Hindlimb muscle (tissue), 1 donor: ENCODE data around the gene SLC25A13. TPM values are rescaled to one million over a fixed set of nuclear protein-coding genes. Genes with fewer than 3 reads are reported as not detected.
"Not testable (repeated sequence)": the region's sequence is repeated elsewhere in the genome, so short reads cannot be mapped to it uniquely, and the experiment has no call there.

ENCODE experiments used
- DNase-seq: peaks from one replicate; pipeline ENCODE4 v3.0.0-alpha.2; 2013
- polyA plus RNA-seq: library from polyadenylated mRNA; unstranded; fragments of 120-200 nt; gene quantifications from one replicate; pipeline ENCODE4 v1.2.1, GENCODE V29; 2013; ENCODE audit not compliant: insufficient read length

SLC25A13 gene
- polyA plus RNA-seq, 1 donor: 13.2 TPM

DNA sequence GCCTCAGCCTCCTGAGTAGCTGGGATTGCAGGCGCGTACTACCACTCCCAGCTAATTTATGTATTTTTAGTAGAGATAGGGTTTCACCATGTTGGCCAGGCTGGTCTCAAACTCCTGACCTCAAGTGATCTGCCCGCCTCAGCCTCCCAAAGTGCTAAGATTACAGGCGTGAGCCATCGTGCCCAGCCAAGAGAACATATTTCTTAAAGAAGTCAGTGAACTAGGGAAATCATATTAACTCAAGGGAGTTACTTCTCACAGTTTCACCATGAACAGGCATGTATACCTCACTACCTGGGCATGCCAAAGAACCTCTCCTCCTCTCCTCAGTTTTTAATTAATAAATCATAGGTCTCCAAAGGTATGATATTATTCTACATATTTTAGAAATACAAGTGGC is 24.5 kb downstream of the SLC25A13 start:
- not testable (repeated sequence) for DNase-seq

DNA sequence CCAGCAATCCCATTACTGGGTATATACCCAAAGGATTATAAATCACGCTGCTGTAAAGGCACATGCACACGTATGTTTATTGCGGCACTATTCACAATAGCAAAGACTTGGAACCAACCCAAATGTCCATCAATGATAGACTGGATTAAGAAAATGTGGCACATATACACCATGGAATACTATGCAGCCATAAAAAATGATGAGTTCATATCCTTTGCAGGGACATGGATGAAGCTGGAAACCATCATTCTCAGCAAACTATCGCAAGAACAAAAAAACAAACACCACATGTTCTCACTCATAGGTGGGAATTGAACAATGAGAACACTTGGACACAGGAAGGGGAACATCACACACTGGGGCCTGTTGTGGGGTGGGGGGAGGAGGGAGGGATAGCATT is 28.0 kb downstream of the SLC25A13 start:
- DNase-seq: not testable (repeated sequence)

DNA sequence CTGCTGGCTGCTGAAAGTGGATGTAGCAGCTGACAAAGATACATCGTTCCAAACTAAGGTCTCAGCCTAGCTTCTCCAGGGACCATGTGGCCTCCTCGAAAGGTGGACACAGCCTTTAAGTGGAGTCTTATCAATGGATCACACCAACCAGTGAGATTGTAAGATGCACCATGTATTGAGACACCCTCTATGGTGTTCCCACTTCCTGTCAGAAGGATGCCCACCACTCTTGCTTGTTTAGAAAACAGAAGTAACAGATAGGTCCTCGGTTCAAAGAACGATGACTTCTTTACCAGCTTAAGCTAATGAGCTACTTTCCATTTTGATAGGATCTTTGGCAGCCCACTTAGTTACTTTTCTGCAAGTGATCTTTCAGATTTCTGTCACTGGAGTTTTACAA is 34.3 kb downstream of the SLC25A13 start:
- DNase-seq: no peak

DNA sequence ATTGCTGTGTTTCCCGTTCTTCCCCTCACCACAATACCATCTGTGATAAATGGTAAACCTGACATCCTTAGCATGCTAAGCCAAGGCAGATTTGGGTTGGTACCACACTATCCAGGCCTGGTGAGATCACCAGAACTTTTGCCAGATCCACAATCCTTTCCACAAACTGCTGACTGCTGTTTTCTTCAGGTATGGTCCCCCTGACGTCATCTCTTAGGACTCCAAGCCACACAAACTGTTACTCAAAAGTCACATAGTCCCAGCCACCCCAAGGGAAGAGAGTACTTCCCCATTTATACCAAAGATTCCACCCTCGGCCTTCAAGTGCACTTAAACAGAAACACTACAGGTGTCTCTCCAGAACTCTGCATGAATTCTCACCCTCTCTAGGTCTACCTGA is 34.8 kb downstream of the SLC25A13 start:
- no peak for DNase-seq

DNA sequence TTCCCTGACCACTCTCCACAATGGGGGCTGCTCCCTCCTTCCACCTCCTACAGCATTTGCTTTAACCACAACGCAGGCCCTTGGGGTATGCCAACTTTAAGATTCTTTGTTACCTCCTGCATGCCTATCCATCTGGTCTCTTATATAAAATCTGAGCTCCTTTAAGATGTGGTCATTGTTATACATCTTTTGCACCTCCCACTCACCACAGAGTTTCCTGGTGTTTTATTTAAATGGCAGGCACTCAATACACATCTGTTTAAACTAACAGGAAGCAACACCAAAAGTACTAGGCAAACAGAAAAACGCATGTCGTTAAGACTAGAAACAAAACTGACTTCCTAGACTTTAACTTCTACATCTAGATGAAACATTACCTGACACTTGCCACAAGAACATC is 36.3 kb downstream of the SLC25A13 start:
- DNase-seq: no peak

DNA sequence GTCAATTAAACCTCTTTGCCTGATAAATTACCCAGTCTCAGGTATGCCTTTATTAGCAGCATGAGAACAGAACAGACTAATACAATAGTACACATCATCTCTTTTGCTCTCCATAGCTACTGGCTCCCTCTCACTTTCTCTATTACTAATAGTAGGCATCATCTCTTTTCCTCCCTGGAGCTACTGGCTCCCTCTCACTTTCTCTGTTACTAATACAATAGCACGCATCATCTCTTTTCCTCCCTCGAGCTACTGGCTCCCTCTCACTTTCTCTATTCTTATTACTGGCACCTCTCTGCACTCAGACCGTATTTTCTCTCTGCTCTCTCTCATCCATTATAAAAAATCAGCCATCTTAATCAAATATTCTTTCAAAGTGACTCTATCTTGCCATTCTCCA is 37.1 kb downstream of the SLC25A13 start:
- DNase-seq: no peak

DNA sequence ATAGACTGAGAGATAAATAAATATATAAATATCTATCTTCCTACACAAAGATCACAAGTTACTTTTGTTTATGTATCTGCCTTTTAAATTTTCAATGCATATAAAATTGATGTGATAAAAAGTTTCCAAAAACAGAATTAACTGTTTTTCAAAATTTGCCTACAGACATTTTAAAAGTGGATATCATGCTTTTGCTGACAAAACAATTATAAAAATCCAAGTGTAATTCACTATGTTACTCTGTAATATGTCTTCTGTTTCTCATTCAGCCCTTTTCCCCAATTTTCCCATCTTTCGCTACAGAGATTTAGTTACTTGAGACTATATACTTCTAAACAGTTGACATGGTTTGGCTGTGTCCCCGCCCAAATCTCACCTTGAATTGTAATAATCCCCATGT is 37.7 kb downstream of the SLC25A13 start:
- DNase-seq: no peak

DNA sequence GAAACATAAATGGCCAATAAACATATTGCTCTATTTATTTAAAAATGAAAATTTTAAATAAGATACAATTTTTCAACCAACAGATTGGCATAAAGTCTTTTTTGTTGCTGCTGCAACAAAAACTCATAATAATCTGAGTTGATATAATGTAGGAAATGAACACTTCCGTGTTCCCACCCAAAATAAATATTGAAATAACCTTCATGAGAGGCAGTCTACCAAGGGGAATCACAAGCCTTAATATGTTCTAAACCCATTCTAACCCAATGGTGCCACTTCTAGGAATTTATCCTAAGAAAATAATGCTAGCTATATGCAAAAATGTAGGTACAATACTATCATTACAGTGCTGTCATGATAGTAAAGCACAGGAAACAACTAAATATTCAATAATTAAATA is 39.1 kb downstream of the SLC25A13 start:
- DNase-seq: no peak

DNA sequence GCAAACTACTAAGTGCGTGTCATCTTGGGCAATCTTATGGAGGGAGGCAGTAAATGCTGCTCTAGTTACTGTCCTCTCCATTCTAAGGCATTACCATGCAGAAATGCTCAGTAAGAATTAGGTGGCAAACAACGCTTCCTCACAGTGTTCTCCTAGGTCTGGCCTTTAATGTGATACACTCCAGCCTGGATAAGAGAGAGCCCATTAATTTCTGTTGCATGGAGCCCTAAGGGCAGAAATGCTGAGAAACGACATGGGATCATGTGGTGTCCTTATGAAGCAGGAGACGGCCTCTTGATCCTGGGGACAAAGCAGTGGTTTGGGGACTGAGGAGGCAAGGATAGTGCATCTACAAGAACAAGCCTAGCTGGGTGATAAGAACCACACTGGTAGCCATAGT is 44.0 kb downstream of the SLC25A13 start:
- DNase-seq: no peak

DNA sequence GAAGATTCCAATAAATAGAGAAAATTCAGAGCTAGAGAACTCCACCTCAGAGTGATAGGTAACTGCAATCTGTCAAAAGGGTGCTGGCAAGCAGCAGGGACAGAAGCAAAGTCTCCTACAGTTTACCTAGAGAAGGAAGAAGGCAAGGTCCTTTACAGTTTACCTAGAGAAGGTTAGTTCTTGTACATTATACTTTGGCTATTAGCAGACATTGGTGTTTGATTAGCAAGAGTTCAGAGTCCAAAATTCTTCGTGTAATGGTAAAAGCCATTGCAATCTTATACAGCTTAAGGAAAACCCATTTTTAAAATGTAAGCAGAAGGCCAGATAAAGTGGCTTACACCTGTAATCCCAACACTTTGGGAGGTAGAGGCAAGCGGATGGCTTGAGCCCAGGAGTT is 45.9 kb downstream of the SLC25A13 start:
- DNase-seq: no peak

DNA sequence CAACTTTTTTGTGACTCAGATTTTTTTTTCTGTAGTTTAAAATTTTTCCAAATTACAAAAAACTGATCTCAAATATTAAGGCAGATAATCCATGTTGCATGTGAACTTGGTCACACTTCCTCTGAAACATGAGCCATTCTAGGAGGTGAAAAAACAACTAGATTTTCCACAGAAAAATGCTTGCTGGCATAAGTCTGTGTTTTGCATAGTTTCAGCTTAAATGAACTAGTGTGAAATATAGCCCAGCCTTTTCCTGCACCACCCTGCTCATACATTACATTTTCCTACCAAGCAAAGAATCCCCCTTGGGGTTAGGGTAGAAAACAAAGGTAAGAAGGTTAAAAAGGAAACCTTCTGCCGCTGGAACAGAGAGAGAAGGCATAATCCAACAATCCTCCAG is 48.2 kb downstream of the SLC25A13 start:
- DNase-seq: no peak

DNA sequence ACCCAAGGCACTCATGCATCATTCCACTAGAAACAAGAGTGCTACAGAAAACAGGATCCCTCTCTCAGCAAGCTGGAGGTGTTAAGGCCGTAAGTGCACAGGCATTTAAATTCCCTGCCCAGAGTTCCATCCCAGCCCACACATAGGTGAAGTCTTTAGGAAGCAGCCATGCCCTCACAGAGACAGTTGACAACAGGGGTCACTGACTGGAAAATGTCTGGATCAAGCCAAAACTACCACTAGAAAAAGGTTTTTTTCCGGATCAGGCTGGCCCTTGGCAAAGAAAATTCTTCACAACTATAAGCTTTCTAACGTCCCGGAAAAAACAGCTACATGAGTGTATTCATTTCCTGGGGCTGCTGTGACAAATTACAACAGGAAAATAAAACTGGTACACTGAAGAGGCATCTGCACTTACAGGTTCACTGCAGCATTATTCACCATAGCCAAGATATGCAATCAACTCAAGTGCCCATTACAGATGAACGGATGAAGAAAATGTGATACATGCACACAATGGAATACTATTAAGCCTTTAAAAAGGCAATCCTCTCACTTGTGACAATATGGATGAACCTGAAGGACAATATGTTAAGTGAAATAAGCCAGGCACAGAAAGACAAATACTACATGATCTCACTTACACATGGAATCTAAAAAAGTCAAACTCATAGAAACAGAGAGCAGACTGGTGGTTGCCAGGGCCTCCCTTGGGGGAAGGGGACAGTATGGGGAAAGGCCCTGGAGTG is 52.5 kb downstream of the SLC25A13 start:
- DNase-seq: no peak

DNA sequence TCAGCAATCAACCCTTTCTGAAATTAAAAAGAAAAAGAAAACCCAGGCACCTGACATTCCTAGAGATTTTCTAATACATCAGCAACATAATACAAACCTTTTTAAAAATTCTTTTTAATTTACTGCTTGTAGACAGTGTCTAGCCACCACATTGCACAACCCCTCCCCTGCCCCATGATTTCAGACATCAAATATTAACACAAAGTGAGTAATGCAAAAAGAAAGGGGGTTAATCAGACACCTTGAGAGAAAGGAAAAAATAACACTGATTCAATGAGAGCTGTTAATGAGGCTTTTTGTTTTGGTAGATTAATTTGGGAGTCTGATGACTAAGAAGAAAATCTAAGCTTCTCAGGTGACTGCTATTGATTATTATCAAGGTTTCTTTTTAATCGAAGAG is 55.3 kb downstream of the SLC25A13 start:
- DNase-seq: no peak

DNA sequence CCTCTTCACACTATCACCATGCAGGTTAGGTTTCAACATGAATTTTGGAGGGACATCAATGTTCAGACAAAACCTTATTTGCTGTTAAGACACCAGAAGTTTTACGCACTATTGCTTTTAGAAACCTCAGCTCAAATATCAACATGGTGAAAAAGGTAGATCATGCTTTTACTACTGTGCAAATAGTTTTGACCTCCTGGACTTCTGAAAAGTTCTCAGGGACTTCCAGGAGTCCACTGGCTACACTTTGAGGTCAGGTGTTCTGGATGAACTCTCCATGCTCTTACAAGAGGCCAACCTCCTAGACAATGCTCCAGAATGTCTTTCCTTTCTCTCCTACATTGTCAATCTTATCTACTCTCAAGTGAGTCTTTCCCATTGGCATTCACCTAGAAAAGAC is 55.9 kb downstream of the SLC25A13 start:
- no peak for DNase-seq

DNA sequence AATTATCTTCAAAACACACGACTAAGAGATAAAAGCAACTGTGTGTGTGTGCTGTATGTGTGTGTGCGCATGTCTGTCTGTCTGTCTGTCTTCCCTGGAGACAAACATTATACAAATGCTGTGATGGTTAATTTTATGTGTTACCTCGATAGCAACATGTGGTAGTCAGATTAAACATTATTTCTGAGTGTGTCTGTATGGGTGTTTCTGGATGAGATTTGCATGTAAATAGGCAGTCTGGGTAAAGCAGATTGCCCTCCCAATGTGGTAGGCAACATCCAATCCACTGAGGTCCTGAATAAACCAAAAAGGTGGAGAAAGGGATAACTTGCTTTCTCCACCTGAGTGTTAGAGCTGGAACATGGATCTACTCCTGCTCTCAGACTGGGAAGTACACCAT is 67.9 kb downstream of the SLC25A13 start:
- DNase-seq: no peak

DNA sequence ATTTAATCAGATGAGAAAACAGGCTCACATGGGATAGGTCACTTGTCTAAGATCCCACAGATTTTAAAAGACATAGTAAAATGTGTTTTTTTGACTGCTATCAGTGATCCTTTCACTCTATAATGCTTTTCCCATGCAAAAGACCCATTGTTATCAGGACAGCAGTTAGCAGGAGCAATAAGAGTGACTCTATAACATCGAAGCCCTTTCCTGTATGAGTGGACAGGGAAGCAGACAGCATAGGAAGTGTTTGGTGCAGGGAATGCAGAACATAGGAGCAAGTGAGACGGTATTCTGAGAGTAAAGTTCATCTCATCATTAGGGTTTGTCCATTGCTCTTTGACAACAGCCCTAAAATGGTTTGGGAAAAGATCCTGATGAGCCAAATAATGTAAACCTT is 68.5 kb downstream of the SLC25A13 start:
- DNase-seq: no peak

DNA sequence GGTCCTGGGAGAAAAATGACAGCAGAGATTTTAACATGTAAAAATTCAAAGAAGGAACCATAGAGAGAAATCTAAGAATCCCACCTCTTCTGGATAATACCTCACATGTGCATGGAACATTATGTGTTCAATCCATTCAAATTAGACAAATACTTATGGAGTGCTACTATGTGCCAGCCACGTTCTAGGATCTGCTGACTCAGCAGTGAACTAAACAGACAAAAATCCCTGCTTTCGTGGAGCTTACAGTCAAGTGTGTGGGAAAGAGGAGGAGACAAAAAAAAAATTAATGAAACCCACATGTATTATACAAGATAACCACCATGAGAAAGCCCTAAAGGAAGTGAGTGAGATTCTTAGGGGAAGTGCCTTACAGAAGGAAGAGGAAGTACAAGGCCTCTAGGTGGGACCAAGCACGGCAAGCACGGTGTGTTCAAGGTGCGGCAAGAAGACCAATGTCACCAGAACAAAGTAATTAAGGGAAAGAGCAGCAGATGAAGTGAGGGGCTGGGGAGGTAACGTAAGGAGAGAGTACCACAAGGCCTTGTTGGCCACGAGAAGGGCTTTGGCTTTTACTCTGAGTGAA is 71.0 kb downstream of the SLC25A13 start:
- DNase-seq: no peak

DNA sequence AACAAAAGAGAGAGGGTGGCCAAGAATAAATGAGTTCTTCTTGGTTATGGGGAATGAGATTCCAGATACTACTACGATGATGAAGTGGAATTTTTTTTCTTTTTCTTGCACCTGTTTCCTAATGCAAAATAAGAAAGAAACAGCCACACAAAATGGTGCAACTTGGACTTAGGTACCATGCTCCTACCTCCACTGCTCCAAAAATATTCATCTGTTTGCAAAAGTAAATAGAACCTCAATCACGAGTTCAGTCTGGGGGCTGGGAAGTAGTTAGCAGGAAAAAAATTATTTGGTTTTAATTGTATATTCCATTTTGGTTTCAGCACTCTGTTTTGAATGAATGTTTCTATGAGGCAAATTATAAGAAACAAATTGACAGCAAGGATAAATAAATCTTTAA is 73.5 kb downstream of the SLC25A13 start:
- no peak for DNase-seq

DNA sequence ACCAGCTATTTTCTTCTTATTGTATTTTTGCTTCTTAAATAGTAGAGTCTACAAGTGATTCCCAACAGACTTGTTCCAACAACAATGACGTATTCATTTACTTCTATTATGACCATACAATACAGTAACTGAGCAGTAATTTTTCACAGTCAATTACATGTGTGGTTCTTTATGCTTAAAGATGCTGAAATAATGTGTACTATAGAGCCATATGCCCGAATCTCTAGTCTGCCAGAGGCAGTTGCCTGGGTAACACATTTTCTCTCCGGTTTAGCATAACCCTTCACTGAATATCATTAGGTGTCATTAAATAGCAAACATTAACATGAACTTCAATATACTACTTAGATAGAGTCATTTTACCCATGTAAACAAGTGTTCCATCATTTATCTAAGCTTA is 75.0 kb downstream of the SLC25A13 start:
- no peak for DNase-seq

DNA sequence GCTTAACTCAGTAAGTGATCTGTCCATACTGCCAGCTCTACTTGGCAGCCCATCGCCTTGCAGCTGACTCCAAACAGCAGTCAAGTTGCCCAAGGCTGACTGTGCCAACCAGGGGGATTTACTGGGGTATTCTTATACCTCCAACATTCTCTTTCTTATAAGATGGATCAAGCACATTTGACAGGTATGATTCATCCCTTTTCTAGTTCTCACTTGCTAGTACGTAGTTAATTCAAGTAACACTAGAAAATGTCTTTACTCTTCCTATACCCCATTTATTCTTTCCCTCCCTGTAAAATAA is 77.0 kb downstream of the SLC25A13 start:
- DNase-seq: no peak

DNA sequence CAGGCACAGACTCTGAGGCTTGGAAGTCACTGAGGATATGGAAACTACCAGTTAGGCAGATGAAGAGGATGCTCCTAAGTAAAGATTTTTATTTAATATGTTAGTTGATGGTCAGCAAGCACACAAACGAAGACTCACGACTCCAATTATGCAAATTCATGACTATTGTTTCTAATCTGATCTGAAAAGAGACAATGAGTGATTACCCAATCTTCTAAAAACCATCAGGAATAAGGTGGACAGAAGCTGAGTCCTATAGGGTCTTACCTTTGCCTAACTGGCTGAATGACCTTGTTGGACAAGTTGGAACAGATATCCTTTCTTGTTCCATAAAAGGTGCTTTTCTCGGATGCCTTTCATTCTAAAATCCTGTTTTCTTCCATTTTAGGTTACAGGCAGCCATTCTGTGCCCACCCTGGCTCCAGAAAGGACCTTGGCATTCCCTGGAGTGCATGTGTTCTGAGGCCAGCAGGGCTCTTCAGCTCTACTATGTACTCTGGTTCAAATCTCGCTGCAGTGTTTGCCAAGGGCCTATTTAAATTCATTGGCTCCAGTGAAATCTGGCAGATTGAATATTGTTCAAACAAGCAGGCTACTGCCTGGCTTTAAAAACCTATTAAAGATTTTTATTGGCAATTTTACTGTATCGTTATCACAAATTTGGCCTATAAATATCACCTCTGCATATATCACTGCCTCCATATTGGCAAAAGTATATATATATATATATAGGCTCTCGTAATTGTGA is 77.5 kb downstream of the SLC25A13 start:
- no peak for DNase-seq

DNA sequence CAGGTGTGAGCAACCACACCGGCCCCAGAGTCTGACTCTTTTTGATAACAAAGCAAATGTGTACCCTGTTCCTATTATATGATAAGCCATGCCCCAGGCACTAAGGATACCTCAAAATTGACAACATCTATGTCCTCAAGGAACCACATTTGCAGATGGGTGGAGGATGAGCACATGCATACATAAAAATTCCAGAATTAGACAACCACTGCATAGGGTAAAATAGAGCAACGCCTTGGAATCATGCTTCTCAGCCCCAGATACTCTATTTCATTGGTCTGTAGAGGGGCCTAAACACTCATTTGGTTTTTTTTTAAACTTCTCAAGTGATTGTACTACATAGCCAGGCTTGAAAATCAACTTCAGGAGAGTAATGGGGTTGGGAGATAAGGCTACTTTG is 78.7 kb downstream of the SLC25A13 start:
- no peak for DNase-seq

DNA sequence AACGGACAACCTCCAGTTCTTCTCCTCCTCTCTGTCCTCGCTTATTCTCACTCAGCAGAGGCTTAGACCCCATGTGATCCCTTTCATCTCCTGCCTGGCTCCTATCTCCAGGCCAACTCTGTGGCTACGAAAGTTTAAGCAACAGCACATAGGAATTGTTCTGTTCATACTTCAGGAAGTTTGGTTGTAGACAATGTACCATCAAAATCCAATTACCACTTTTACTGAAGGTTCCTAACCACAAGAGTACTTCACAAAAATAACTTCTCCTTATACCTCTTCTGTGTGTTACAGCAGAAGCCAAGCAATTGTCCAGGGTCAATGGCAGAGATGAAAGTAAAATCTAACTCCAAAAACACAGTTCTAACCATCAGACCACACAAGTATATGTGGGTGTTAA is 80.0 kb downstream of the SLC25A13 start:
- no peak for DNase-seq
